D721Med (cell line): ENCODE results near the gene TTC17.
"Not testable (repeated sequence)": the region's sequence is repeated elsewhere in the genome, so short reads cannot be mapped to it uniquely, and the experiment has no call there.

ENCODE experiments used
- DNase-seq: peaks from one replicate; pipeline ENCODE4 v3.0.0; 2011; ENCODE audit warnings: low spot score; ENCODE audit not compliant: insufficient read length
- FAIRE-seq: peaks from 2 replicates; lab custom pipeline; 2011; peaks lifted over from hg19 to GRCh38; lab: Jason Lieb, UNC
- TF ChIP-seq, protein P1 (sequence below): IDR thresholded peaks from 2 replicates; pipeline ENCODE4 v1.5.1; 2012; ENCODE audit warnings: mild to moderate bottlenecking, control low read depth; ENCODE audit not compliant: insufficient read depth; ENCODE audit errors: missing control alignments

Gene TTC17

DNA sequence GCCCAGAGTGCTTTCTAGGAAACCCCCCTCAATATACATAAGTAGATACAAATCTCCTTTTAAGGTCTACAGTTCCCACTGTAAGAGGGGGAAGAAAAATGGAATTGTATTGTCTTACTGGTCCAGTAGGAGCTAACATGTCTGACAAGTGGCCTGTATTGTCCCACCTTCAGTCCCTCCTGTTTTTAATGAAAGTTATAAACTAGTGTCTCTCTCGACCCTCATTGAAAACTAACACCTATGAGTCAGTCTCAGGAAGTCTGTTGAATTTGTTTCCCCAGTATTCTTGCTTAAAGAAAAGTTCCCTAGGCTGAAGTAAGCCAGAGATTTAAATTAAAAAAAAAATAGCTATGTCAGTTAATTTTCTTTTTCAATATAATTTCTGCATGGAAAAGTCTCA lies 69.3 kb downstream of the TTC17 start:
- no peak for DNase-seq
- TF ChIP-seq, protein P1, sequence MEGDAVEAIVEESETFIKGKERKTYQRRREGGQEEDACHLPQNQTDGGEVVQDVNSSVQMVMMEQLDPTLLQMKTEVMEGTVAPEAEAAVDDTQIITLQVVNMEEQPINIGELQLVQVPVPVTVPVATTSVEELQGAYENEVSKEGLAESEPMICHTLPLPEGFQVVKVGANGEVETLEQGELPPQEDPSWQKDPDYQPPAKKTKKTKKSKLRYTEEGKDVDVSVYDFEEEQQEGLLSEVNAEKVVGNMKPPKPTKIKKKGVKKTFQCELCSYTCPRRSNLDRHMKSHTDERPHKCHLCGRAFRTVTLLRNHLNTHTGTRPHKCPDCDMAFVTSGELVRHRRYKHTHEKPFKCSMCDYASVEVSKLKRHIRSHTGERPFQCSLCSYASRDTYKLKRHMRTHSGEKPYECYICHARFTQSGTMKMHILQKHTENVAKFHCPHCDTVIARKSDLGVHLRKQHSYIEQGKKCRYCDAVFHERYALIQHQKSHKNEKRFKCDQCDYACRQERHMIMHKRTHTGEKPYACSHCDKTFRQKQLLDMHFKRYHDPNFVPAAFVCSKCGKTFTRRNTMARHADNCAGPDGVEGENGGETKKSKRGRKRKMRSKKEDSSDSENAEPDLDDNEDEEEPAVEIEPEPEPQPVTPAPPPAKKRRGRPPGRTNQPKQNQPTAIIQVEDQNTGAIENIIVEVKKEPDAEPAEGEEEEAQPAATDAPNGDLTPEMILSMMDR, result no peak
- no peak for FAIRE-seq

DNA sequence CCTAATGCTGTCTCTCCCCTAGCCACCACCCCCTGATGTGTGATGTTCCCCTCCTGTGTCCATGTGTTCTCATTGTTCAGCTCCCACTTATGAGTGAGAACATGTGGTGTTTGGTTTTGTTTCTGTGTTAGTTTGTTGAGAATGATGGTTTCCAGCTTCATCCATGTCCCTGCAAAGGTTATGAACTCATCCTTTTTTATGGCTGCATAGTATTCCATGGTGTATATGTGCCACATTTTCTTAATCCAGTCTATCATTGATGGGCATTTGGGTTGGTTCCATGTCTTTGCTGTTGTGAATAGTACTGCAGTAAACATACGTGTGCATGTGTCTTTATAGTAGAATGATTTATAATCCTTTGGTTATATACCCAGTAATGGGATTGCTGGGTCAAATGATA lies 72.2 kb downstream of the TTC17 start:
- DNase-seq, FAIRE-seq: not testable (repeated sequence)

DNA sequence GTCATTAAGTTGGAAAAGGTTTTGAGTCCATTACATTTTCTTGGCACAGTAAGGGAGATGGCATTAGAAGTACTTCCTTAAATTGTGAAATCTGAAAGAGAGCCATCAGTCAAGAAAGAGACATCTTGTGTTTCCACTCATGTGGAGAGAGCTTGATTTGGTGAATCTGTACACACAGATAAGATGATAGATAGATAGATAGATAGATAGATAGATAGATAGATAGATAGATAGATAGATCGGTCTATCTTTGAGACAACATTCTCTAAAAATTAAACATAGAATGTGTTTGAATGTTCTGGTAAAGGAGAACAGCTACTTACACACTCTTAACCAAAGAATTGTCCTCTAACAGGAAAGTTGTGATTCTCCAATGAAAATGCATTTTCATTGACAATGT lies 76.2 kb downstream of the TTC17 start:
- no peak for DNase-seq
- TF ChIP-seq, protein P1, result no peak
- FAIRE-seq, result no peak

DNA sequence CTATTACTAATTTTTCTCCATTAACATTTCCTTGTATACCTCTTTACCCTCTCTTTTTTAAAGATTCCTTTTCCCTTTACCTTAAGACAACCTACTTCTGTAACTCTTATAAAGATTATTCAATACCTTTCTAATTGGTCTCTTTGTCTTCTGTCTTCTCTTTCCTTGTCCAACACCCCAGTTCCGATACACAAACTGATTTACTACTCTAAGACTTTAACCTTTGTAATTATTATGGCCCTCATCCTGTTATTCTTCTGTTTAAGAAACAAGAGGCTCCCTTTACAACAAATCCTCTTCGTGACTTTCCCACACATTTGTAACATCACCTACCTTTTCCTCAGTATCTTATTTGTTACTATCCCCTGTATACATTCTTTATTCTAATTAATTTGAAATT lies 81.8 kb downstream of the TTC17 start:
- no peak for FAIRE-seq
- TF ChIP-seq, protein P1, result no peak
- no peak for DNase-seq

DNA sequence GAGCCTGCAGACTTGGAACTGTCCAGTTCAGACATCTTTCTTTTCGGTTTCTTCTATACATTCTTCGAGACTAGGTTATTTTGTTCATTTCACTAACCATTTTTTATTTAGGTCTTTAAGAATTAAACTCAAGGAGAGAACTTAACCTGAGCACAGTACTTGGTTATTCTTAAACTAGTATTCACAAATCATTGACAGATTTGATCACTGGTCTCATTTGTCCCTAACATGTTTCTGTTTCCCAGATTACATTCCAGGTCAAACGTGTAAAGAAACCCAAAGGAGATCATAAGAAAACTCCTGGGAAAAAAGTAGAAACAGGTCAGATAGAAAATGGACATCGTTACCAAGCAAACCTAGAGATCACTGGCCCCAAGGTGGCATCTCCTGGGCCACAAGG lies 85.1 kb downstream of the TTC17 start:
- no peak for FAIRE-seq
- no peak for DNase-seq
- TF ChIP-seq, protein P1, result no peak

DNA sequence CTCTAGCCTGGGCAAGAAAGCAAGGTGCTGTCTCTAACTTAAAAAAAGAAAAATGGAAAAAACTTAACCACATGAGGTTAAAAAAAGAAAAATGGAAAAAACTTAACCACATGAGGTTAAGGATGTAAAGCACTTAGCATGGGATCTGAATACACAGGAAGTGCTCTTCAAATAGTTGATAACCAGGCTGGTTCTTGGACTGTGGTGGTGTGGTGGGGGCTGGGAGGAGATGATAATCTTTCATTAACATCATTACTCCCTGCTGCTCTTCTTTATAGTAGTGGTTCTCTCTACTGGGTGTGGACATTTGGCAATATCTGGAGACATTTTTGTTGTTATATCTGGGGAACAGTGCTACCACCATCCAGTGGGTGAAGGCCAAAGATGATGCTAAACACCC lies 88.4 kb downstream of the TTC17 start:
- TF ChIP-seq, protein P1, result no peak
- FAIRE-seq, result no peak
- DNase-seq, result no peak

DNA sequence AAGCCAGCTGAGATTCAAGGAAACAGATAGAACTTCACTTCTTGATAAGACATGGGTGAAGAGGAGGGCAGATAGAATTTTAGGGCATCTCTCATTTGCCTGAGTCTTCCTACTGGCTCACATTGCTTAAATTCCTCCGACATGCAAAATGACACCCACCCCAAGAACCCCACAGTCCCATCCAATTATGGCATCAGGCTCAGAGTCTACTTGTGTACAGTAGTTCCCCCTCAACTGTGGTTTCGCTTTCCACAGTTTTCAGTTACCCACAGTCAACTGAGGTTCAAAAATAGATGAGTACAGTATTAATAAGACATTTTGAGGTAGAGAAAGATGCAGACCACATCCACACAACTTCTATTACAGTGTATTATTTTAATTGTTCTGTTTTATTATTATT lies 99.8 kb downstream of the TTC17 start:
- DNase-seq (no peak), FAIRE-seq (no peak)
- TF ChIP-seq, protein P1, result no peak

DNA sequence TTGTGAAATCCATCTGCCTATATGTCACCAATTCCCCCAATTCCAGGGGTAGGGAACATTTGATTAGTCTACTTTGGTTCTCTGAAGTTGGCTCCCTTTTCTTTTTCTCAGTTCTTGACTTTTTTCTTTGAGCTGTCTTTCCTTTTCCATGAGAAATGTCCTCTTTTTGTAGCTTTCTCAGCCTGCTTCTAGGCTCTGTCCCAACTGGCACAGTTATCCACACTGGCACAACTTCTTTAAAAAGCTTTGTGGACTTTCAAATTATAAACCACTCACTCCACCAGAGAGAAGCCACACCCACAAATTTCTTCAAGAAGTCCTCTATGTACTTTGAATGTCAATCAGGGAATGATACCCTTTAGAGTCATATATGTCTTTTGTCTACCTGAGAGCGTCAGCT lies 100.5 kb downstream of the TTC17 start:
- TF ChIP-seq, protein P1, result no peak
- FAIRE-seq (no peak), DNase-seq (no peak)
